HL-60 (cell line): ENCODE results near the gene LANCL2.

ENCODE experiments used
- DNase-seq, 2 experiments: peaks; one replicate each; pipeline ENCODE4 v3.0.0-alpha.2; 2010 to 2020; ENCODE audit warnings: low read depth in 1 of 2, low spot score in 1 of 2
- H3K27ac ChIP-seq: fragments of 250-450 bp; sonication (Bioruptor Pico); replicated peaks from 2 replicates; pipeline ENCODE4 v1.5.1; 2020; ENCODE audit warnings: mild to moderate bottlenecking, moderate library complexity
- H3K27me3 ChIP-seq: fragments of 250-450 bp; sonication (Bioruptor Pico); 2 replicates; pipeline ENCODE4 v1.5.1; 2021; ENCODE audit warnings: mild to moderate bottlenecking, moderate library complexity; ENCODE audit not compliant: insufficient read depth, poor library complexity, severe bottlenecking
- H3K4me3 ChIP-seq: replicated peaks from 2 replicates; pipeline ENCODE4 v1.5.1; 2011; ENCODE audit warnings: mild to moderate bottlenecking, control low read depth, low read length; ENCODE audit not compliant: insufficient read depth
- GABPA ChIP-seq: IDR thresholded peaks from 2 replicates; pipeline ENCODE4 v1.6.1; 2012; ENCODE audit warnings: low read depth
- POLR2AphosphoS5 ChIP-seq: IDR thresholded peaks from 2 replicates; pipeline ENCODE4 v1.6.1; 2012; ENCODE audit warnings: low read depth
- SPI1 ChIP-seq: IDR thresholded peaks from 2 replicates; pipeline ENCODE4 v1.6.1; 2012; ENCODE audit warnings: low read depth, mild to moderate bottlenecking, borderline replicate concordance
- TF ChIP-seq, protein P1 (sequence below): IDR thresholded peaks from one replicate; pipeline ENCODE4 v1.5.1; 2011; ENCODE audit warnings: low read length, control low read depth, inconsistent platforms; ENCODE audit not compliant: insufficient read depth
- TF ChIP-seq, protein P2 (sequence below): IDR thresholded peaks from 2 replicates; pipeline ENCODE4 v1.6.1; 2012; ENCODE audit warnings: low read depth; ENCODE audit not compliant: insufficient replicate concordance

LANCL2 gene

GRCh38 chr7:55345292-55345691, 19.8 kb upstream of the LANCL2 start:
- H3K27me3 ChIP-seq: peaks cover 2% of the 10 kb centered on the region
- DNase-seq: no peak
- no peak overlapping the region for H3K27ac ChIP-seq
- H3K4me3 ChIP-seq: no peak overlapping the region
- TF ChIP-seq SPI1: no peak
- TF ChIP-seq, protein P1, sequence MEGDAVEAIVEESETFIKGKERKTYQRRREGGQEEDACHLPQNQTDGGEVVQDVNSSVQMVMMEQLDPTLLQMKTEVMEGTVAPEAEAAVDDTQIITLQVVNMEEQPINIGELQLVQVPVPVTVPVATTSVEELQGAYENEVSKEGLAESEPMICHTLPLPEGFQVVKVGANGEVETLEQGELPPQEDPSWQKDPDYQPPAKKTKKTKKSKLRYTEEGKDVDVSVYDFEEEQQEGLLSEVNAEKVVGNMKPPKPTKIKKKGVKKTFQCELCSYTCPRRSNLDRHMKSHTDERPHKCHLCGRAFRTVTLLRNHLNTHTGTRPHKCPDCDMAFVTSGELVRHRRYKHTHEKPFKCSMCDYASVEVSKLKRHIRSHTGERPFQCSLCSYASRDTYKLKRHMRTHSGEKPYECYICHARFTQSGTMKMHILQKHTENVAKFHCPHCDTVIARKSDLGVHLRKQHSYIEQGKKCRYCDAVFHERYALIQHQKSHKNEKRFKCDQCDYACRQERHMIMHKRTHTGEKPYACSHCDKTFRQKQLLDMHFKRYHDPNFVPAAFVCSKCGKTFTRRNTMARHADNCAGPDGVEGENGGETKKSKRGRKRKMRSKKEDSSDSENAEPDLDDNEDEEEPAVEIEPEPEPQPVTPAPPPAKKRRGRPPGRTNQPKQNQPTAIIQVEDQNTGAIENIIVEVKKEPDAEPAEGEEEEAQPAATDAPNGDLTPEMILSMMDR: no peak
- TF ChIP-seq GABPA: no peak
- TF ChIP-seq POLR2AphosphoS5: no peak
- TF ChIP-seq, protein P2, sequence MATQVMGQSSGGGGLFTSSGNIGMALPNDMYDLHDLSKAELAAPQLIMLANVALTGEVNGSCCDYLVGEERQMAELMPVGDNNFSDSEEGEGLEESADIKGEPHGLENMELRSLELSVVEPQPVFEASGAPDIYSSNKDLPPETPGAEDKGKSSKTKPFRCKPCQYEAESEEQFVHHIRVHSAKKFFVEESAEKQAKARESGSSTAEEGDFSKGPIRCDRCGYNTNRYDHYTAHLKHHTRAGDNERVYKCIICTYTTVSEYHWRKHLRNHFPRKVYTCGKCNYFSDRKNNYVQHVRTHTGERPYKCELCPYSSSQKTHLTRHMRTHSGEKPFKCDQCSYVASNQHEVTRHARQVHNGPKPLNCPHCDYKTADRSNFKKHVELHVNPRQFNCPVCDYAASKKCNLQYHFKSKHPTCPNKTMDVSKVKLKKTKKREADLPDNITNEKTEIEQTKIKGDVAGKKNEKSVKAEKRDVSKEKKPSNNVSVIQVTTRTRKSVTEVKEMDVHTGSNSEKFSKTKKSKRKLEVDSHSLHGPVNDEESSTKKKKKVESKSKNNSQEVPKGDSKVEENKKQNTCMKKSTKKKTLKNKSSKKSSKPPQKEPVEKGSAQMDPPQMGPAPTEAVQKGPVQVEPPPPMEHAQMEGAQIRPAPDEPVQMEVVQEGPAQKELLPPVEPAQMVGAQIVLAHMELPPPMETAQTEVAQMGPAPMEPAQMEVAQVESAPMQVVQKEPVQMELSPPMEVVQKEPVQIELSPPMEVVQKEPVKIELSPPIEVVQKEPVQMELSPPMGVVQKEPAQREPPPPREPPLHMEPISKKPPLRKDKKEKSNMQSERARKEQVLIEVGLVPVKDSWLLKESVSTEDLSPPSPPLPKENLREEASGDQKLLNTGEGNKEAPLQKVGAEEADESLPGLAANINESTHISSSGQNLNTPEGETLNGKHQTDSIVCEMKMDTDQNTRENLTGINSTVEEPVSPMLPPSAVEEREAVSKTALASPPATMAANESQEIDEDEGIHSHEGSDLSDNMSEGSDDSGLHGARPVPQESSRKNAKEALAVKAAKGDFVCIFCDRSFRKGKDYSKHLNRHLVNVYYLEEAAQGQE: no peak

DNA sequence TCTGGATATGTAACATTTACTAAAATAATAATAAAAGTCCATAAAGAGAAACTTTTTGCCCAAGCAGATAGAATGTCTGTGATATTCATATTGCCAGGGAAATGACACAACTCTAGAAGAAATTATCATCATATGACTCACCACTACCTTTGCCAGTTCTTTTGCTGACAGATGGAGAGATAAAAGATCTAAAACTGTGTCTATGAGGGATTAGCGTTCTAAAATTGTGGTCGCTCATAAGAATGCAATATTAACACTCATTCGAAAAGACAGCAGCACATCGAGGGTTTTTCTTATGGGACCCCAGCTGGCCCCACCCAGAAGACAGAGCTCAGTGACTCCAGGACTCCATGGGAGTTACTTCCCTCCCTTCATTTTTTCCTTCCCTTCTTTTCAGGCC, 16.6 kb upstream of the LANCL2 start:
- DNase-seq: no peak
- Histone ChIP-seq H3K4me3 (no peak overlapping the region), H3K27me3 (peaks cover 2% of the 10 kb centered on the region), H3K27ac (no peak overlapping the region)
- TF ChIP-seq, protein P2: no peak
- TF ChIP-seq, protein P1: no peak
- no peak for TF ChIP-seq SPI1
- no peak for TF ChIP-seq POLR2AphosphoS5
- TF ChIP-seq GABPA: no peak

DNA sequence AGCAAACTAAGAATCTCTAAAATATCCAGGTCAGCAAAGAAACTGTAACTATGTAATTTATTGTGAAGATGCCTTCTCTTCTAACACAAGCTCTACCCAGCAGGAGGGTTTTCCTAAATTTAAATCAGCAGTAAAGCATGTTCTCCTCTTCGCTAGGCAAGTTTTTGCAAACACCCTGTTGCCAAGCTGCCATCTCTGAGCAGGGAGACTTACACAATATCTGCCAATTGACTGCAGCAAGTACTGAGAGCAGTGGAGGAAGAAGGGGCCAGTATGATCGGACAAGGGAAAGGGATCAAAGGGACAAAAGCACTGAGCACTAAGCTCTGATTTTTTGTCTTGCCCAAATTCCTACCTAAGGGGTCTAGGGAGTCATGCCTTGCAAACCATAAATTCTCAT, 16.0 kb upstream of the LANCL2 start:
- Histone ChIP-seq H3K27ac (no peak overlapping the region), H3K4me3 (no peak overlapping the region), H3K27me3 (peaks cover 2% of the 10 kb centered on the region)
- DNase-seq: no peak
- TF ChIP-seq SPI1 (no peak), POLR2AphosphoS5 (no peak)
- TF ChIP-seq, protein P2: no peak

GRCh38 chr7:55350281-55350680, 14.9 kb upstream of the LANCL2 start:
- DNase-seq: no peak
- TF ChIP-seq GABPA: no peak
- TF ChIP-seq, protein P1: no peak
- TF ChIP-seq, protein P2: no peak
- no peak for TF ChIP-seq SPI1
- no peak for TF ChIP-seq POLR2AphosphoS5
- Histone ChIP-seq H3K27me3 (peaks cover 5% of the 10 kb centered on the region), H3K4me3 (no peak overlapping the region), H3K27ac (no peak overlapping the region)
